Left ventricle myocardium superior (tissue), 1 donor: ENCODE measurements around the gene EIF3D. TPM values are rescaled to one million over a fixed set of nuclear protein-coding genes. Genes with fewer than 3 reads are reported as not detected.
A peak's percentile ranks its signal among the peaks of the same experiment; 100 is the strongest.

Experiments used
- ATAC-seq: fragments of 200-7000 bp; cut with Tn5 transposase; one replicate; pipeline ENCODE4 v1.9.1; 2020; ENCODE audit warnings: mild to moderate bottlenecking, moderate library complexity
- DNase-seq: peaks from one replicate; pipeline ENCODE4 v3.0.0-alpha.2; 2020
- intact Hi-C: fragments of 100-400 bp; cut with micrococcal nuclease; formaldehyde crosslinking; loops from one replicate; pipeline ENCODE4 v1.11.0; 2022
- total RNA-seq: library from RNA; stranded (reverse); fragmentation: NEBNext Ultra II Directional; extraction: Animal tissue kit (Norgen Biotek cat#: 25700); gene quantifications from one replicate; pipeline ENCODE4 v1.2.1, GENCODE V29; 2021
- donor health status: DM: no; HTN: yes; CAD: no; lungs with severe emphysema.

EIF3D gene
- total RNA-seq, 1 donor from 2014 or later = 76.1 TPM

GRCh38 chr22:36512991-36513390 is 16.0 kb downstream of the EIF3D start:
- intact Hi-C loops = no loop called here
- DNase-seq (no peak), ATAC-seq (no peak)

GRCh38 chr22:36512333-36512732 is 16.6 kb downstream of the EIF3D start:
- no peak for ATAC-seq
- intact Hi-C loops = no loop called here

DNA sequence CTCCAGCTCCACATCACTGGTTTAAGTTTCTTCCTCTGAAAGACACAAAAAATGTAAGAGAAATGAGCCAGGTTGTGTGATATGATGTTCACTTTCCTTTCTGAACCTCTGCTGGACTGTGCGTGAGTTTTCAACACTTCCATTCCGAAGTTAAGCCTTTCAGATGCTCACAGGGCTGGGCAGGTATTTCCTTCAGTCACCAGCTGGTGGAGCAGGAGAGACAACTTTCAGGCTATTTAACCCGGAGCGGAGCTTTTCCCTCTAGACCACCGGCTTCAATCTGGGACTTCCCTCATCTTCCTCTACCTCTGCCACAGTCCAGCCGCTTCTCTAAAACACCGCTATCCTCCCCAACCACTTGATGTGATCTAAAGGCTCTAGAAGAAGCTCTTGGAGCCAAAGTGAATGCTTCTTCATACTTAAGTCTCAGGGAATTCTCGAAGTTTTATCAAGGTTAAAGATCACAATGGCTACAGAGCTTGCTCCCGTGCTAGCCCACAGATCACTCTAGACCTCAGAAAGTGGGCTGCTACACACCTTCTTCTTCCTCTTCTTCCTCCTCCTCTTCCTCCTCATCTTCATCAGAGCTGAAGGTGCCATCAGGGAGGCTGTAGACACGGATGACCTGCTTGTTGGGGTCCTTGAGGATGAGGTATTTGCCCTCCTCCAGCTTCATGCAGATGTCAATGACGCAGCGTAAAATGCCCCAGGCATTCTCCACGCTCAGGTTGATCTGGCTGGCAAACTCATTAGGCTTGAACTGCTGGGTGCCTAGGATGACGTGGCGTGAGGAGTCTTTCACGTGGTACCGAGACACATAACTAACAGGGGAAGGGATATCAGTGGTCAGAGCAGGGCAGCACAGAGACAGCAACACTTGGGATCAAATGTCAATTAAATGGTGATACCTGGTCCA is 17.7 kb downstream of the EIF3D start:
- peak; percentile 3 for ATAC-seq
- intact Hi-C loops = no loop called here
- no peak for DNase-seq

More at GRCh38 chr22:36512333-36512732, 16.6 kb downstream of the EIF3D start:
- DNase-seq = no peak

DNA sequence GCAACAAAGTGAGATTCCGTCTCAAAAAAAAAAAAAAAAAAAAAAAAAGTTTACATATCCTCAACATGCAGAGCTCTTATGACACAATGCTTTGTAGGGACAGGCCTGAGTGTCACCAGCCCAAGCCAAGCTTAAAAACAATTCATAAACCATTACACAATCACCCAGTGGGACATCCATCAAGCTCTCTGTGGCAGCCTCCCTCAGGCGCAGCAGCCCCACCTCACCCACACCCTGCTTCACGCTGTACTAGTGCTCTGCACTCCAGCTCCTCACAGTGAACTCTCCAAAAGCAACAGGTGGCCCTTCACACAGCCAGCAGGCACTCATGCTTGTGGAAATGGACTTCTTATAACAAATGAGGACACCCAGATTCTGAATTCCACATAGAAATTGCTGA is 18.6 kb downstream of the EIF3D start:
- intact Hi-C loops = no loop called here
- peak; percentile 1 for ATAC-seq
- DNase-seq = no peak

- DNase-seq = no peak
- ATAC-seq = no peak
- intact Hi-C loops = no loop called here
Observed at GRCh38 chr22:36507518-36508010, 21.4 kb downstream of the EIF3D start.

GRCh38 chr22:36506637-36507517 is 22.1 kb downstream of the EIF3D start, which contains the start of gene FOXRED2:
Gene FOXRED2, minus strand, starts transcription at chr22:36507040. Its CDS starts 618 bp downstream, at chr22:36506422.
- peak; percentile 96 for DNase-seq
- ATAC-seq = peak; percentile 85
- intact Hi-C loops = no loop called here

DNA sequence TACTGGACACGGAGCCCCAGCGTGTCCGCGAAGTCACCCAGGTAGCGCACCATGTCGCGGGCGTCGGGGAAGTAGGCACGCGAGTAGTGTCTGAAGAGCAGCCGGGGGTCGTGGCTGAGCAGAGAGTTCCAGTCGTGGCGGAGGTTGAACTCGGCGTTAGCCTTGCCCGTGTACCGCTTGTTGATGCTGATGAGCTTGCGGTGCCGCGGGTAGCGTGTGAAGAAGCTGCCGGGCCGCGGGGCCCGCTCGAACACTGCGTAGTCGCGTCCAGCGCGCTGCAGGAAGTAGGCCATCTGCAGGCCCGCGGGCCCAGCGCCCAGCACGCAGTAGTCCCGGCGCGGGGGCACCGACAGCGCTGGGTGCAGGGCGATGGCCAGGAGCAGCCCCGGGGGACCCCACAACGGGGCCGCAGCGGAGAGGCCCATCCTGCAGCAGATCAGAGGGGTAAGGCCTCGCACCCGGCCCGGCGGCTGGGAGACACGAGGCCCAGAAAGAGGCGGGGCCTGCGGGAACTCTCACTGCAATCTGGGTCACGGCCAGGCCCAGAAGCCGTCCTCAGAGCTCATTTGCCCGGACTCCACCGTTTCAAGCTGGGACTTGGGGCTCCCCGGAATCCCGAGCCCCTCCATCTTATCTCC is 22.8 kb downstream of the EIF3D start:
- DNase-seq = peak; percentile 54
- intact Hi-C loops = no loop called here
- ATAC-seq = peak; percentile 5

DNA sequence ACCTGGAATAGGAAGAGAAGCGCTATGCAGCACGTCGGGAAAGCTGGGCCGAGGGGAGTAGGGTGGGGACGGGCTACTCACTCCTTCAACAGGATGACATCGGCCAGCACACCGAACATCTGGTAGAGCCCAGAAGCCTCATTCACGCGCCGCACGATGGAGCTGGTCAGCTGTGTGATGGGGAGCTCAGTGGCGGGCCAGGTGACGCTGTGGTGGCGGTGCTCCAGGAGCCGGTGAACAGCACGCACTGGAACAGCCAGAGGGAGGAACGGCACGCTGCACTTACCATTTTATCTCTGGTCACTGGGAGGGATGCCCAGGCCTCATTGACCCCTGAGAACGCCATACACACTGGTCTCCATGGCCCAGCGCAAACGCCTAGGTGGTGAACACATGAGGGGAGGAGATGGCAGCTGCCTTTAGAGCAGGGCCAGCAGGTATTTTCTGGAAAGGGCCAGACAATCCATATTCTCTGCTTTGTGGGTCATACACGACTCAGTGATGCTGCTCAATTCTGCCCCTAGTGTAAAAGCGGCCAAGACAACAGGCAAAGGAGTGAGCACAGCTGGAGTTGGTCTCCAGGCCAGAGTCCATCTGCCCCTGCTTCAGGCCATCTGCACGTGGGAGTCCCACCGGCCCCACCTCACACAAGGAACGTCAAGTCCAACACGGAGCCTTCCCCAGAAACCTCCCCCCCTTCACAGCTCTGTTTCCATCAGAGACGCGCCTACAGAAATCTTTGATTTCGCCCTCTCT is 30.9 kb downstream of the EIF3D start:
- ATAC-seq (no peak), DNase-seq (no peak)
- intact Hi-C loops = no loop called here

GRCh38 chr22:36493690-36494110 is 35.3 kb downstream of the EIF3D start:
- intact Hi-C loops = no loop called here
- DNase-seq (peak; percentile 54), ATAC-seq (peak; percentile 74)

DNA sequence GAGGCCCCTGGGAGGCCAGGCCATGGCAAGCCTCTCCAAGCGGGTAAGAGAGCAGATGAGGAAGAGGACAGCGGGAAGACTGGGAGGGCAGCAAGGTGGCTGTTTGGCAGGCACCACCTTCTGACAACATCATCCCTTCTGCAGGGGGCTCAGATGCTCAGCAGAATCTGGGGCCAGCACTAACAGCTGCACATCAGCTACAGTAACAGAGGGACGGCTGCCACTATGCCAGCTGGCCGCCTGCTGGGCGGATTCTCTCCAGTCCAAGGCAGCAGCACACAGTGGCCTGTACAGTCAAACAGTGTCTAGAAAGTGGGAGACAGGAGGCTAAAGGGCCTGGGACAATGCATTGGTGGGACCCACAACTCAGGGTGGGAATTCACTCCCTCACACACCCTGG is 36.9 kb downstream of the EIF3D start:
- intact Hi-C loops = no loop called here
- DNase-seq = no peak
- no peak for ATAC-seq

GRCh38 chr22:36491155-36491554 is 37.8 kb downstream of the EIF3D start:
- ATAC-seq = no peak
- intact Hi-C loops = no loop called here
- DNase-seq = no peak

GRCh38 chr22:36486619-36487384 is 42.2 kb downstream of the EIF3D start:
- no peak for ATAC-seq
- intact Hi-C loops = no loop called here
- no peak for DNase-seq

DNA sequence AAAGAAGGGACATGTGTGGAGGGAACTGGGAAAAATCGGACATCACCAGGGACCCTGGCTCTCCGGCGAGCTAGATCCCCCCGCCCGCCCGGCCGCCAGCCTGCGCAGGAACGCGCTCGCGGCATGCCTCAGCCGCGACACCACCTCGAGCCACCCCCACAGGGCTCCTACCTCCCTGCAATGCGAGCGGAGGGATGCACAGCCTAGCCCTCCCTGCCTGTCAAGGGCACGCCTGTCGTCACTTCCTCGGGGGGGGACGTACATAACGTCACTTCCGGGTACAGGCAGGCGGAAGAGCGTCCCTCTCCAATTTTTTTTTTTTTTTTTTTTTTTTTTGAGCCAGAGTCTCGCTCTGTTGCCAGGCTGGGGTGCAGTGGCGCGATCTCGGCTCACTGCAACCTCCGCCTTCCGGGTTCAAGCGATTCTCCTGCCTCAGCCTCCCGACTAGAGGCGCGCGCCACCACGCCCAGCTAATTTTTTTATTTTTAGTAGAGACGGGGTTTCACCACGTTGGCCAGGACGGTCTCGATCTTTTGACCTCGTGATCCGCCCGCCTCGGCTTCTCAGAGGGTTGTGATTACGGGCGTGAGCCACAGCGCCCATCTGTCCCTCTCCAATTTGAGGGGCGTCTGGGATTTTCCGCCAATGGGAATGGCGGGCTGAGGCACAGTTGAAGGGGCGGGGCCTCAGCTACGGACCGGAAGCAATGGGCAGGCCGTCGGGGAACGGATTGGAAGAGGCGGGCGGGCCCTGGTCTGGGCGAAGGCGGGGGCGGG is 47.4 kb downstream of the EIF3D start, which contains the start of gene TXN2:
Gene TXN2, minus strand, starts transcription at position 248 of the 776 bp plus-strand sequence. CDS start 803 bp downstream, outside the sequence.
- peak; percentile 98 for DNase-seq
- intact Hi-C loops = no loop called here
- ATAC-seq = peak; percentile 94

DNA sequence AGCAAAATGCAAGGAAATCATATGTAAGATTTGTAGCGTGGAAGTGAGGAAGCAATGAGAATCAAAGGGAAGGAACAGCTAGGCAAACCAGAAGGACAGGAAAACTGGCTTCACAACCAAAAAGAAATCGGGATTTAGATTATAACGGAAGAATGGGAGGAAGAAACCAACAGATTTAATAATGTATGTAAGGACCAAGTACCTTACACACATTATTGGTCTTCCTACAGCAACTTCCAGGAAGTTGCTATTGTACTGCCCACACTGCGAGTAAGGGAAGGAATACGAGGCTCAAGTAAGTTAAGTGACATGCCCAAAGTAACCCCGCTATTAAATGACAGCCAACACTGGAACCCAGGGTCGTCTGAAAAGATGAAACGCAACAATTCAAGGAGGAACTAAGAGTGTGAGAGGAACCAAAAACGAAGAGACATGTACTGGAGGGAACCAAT is 48.0 kb downstream of the EIF3D start:
- ATAC-seq = no peak
- intact Hi-C loops = no loop called here
- DNase-seq = no peak

- intact Hi-C loops = no loop called here
- DNase-seq (no peak), ATAC-seq (no peak)
Observed at GRCh38 chr22:36478966-36479365, 50.0 kb downstream of the EIF3D start.

- no peak for DNase-seq
- ATAC-seq = no peak
- intact Hi-C loops = no loop called here
Observed at GRCh38 chr22:36475341-36475740, 53.6 kb downstream of the EIF3D start.

GRCh38 chr22:36472689-36473088 is 56.3 kb downstream of the EIF3D start:
- intact Hi-C loops = loop anchor here (5.0 kb wide), 1 partner anchor 170 kb away; no protein-coding TSS in a partner anchor
- DNase-seq (no peak), ATAC-seq (no peak)
